ENCODE data around the gene SAMD4B.
"Not testable (repeated sequence)": the region's sequence is repeated elsewhere in the genome, so short reads cannot be mapped to it uniquely, and the experiment has no call there.

Gene SAMD4B

DNA sequence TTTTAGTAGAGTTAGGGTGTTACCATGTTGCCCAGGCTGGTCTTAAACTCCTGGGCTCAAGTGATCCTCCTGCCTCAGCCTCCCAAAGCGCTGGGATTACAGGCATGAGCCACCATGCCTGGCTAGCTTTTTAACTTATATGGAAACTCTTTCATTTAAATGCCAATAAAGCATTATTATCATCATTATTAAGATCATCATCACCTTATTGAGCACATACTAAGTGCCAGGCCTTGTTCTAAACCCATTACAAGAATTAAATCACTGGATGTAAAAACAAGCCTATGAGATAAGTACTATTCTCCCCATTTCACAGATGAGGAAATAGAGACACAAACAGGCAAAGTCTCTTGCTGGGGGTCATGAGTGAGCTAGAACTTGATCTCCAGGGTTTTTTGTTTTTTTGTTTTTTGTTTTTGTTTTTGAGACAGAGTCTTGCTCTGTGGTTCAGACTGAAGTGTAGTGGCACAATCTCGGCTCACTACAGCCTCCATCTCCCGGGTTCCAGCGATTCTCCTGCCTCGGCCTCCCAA lies 7.7 kb upstream of the SAMD4B start:
- no peak for DNase-seq
- ATAC-seq: no peak

DNA sequence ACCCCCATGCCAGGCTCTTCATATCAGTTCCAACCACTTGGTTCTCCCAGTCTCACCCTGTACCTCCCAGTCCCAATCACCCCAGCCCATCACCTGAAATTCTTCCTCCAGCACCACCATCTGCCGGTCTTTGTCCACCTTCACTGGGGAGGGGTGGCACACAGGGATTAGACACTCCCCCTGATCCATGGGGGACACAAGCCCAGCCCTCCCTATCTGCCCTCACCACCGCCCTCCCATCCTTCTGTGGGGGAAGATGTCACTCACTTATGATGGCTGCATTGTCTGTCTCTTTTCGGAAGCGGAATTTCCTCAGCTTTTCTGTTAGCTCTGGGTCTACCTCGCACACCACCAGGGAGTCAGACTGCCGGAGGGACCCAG lies 7.1 kb upstream of the SAMD4B start:
- ATAC-seq (peak; percentile 58), DNase-seq (peak; percentile 48)

DNA sequence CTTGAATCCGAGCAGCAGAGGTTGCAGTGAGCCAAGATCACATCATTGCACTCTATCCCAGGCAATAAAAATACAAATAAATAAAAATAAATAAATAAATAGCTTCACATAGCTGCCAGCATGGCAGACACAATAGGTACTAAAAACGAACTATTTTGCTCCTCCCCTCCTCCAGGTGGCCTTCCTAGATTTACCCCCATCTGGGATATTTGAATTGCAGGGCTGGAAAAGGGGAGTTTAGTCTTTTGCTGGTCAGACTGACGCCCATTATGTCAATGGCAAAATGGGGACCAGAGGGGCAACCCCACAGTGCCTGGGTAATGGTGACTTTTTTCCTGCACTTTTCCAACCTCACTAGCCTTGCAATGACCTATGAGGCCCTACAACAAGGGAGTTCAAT lies 5.7 kb upstream of the SAMD4B start:
- DNase-seq (no peak), ATAC-seq (no peak)

DNA sequence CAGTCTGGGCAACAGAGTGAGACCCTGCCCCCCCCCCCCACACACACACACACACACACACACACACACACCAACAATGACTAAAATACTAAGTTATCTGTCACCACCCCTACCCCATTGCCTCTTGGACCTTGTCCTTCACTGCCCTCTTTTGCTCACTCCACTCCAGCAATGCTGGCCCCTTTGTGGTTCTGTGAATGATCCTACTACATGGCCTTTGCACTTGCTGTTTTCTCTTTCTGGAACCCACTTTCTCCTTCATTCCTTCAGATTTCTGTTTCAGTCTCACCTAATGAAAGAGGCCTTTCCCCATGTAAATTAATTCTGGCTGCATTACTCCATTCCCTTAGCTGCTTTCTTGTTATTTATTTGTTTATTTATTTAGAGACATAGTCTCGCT lies 2.5 kb upstream of the SAMD4B start:
- DNase-seq (no peak), ATAC-seq (no peak)

DNA sequence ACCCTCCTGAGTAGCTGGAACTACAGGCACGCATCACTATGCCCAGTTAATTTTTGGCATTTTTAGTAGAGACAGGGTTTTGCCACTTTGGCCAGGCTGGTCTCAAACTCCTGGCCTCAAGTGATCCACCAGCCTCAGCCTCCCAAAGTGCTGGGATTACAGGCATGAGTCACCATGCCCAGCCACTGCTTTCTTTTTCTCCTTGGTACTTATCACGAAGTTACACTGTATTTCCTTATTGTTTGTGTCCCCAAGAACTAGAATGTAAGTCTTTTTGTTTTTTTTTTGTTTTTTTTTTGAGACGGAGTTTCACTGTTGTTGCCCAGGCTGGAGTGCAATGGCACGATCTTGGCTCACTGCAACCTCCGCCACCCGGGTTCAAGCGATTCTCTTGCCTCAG lies 2.1 kb upstream of the SAMD4B start:
- not testable (repeated sequence) for DNase-seq, ATAC-seq

DNA sequence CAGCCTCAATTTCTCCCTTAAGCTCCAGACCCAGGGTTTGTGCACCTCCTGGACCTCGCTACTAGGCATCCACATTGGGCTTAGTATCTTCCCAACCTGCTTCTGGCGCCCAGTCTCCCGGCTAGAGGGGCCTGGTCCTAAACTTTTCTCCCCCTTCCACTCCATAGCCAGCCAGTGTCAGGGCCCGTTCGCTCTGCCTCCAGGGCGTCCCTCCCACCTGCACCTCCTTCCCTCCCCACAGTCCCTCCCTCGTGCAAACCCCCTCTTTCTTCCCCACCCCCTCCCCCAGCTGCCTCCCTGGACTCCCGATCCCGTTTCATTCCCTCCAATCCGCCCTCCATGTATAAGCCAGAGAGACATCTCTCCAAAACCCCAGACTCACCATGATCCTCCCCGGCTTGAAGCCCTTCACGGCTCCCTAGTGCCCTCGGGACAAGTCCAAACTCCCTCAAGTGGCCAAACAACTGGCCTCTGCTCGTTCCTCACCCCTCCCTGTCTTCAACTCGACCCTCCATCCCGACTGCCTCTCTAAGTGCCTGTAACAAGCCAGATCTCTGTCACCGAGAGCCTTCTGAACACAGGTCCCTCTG lies 997 bp upstream of the SAMD4B start:
- DNase-seq (peak; percentile 27), ATAC-seq (peak; percentile 0)

DNA sequence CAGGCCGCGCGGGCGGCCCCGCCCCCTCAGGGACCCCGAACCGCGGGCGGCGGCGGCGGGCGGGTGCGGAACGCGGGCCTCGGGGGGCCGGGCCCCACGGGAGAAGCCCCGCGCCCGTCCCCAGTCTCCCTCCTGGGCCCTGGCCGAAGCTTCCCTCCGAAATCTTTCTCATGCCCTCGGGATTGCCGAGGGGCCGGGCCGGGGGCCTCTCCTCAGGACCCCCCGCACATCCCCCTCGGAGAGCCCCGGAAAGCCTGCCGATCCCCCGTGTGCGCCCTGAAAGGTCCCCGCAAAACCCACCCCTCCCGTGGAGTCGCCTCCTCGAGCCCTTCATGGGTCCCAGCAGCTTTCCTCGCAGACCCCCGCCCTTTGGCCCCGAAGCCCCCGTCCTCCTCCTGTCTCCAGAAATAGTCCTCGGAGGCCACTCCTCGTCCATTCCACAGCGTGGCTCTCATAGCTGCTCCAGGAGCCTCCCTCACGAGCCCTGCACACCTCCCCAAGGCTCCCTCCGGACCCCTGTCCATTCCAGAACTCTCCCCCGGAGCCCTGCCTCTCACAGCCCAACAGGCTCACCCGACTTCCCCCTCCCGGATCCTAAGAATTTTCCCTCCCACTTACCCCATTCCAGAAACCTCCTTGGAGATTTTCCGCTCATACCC lies 555 bp downstream of the SAMD4B start:
- DNase-seq (no peak), ATAC-seq (no peak)

DNA sequence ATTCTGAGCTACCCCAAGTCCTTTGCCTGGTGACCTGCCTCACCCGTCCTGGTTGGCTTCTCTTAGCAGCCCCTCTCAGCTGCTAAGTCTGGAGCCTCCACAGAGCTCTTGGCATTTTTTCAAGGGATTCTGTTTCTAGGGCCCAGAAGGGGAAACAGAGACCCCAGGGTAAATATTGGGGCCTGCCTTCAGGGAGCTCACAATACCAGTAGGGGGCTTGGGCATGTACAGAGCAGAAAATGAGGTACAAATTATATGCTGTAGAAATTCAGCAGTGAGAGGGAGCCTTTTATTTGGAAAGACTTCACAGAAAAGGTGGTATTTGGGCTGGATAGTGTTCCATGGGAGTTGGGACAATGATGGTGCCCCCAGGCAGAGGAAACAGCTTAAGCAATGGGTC lies 3.7 kb downstream of the SAMD4B start:
- ATAC-seq (no peak), DNase-seq (no peak)

DNA sequence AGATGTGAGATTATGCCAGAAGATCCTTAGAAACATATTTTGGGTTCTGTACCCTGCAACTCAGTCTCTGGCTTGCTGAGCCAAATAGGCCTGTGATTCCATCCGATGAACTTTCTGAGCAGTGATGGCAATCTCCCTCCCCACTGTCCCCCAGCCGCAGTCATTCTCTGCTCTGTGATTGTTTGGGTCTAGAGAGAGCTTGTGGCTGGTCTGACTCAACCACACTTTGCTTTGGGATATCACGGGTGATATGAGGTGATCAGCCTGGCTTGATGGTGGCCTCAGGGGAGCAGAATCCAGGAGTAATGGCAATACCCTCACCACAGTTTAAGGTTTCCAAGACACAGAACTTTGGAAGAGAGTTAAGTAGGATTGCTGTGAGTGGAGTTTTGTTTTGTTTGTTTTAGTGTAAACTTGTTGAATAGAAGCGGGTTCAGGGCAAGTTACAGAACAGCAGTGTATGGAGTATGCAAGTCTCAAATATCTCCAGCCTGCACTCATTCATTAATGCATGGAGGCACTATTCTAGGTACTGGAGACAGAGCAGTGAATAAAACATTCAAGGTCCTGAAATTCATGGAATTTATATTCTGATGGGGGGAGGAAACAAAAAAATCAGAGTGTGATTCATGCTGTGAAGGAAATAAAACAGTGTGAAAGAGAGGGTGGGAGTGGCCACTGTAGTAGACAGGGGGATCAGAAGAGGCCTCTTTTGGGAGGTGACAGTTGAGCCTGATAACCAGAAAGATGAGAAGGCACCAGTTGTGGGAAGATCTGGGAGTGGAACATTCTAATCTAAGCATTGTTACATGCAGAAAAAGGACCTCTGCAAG lies 5.3 kb downstream of the SAMD4B start:
- DNase-seq: no peak
- ATAC-seq: peak; percentile 17

DNA sequence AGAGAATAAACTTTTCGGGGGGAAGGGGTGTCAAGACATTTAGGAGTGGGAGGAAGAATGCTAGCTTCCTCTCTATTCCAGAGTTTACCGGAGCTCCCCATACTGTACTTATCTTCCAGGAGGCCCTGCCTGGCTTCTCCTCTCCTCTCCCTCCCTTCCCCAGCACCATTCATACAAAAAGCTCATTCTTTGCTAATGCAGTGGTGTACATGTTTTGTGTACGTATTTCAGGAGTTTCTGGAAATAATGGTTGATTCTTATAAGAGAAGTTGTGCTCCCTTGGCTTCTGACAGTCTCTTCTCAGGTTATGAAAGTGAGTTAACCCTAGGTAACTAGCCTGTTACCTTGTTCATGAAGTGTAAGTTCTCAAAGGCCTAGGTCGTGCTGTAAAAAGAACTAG lies 7.1 kb downstream of the SAMD4B start:
- ATAC-seq: no peak
- DNase-seq: no peak

DNA sequence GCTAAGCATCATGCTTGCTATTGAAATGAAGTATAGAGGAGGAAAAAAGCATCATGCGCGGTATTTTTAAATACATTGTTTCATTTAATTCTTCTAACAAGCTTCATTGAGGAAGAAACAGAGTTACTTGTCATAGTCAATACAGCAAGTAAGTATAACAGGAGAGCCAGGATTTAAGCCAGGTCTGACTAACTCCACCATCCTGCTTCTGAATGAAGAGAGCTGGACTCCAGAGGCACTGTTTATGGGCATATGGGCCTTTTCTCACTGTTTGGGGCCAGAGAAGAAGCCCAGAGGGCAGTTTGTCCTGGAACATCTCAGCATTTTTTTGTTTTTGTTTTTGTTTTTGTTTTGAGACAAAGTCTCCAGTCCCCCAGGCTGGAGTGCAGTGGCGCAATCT lies 7.9 kb downstream of the SAMD4B start:
- no peak for ATAC-seq
- DNase-seq: no peak

DNA sequence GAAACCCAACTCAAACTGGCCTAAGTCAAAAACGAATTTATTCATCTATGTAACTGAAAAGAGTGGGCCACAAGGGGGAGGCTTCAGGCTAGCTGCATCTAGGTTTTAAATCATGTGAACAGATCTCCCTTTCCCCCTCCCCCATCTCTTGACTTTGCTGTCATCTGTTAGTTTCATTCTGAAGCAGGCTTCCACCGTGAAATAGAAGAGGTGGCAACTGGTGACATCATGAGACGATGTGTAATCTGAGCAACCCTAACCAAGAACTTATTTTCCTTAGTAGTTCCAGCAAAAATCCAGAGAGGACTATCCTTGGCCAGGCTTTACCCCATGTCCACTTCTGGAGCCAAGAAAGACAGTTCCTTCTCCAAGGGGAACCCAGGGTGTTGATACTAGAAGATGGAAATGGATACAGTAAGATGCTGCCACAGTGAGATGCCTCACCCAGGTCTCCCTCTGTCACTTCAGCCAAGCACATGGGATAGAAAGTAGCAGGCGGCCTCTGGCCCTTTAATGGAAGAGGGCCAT lies 9.4 kb downstream of the SAMD4B start:
- ATAC-seq (peak; percentile 85), DNase-seq (peak; percentile 35)

DNA sequence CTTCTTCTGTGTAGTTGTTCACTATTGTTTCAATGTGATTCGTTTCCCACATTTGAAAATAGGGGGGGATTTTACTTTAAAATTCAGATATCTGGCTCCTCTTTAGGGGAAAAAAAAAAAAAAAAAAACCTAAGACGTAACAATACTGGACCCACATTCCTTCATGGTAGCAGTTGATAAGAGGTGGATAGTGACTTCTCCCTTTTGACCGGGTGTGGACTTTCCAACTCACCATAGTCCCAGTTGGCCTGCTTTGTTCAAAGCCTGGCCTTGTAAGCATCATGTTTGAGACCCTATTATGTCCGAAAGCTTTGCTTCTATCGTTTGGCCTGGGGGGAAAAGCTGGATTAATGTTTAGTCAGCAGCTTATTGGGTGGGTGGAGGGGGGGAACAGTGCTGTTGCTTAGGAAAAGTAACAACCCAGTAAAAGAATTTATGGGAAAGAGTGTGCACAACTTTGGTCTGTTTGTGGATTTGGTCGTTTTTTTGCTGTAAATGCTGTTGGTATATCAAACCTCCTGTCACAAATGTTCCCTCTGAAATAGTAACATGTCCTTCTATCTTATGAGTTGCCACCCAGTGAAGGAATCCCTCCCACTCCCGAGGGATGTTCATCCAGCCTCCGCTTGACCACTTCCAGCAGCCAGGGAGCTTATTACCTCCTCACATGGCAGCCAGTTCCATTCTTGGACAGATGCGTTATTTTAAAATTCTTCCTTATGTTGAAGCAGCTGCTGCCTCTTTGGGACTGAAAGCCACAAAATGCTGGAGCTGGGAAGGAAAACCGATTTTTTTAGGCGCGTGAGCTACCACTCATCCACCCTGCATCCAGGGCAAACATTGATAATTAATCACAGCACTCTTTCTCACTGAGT lies 10.4 kb downstream of the SAMD4B start:
- ATAC-seq (no peak), DNase-seq (no peak)

DNA sequence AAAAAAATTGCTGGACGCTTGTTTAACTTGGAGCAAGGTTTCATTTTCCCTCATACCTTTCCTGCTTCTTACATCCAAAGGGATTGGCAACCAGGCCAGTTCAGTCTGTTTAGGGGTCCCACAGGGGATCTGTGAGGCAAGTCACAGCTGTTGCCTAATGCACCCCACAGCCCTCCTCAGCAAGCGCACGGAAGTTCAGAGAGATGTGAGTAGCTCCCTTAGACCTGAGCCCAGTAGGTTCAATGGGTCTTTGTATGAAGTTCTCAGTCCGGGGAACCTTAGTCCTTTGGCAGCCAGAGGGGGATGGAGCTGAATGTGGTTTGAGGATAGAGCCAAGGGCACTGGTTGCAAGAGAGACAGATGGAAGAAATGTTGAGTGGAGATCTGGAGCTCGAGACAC lies 13.0 kb downstream of the SAMD4B start:
- ATAC-seq: no peak
- DNase-seq: no peak

DNA sequence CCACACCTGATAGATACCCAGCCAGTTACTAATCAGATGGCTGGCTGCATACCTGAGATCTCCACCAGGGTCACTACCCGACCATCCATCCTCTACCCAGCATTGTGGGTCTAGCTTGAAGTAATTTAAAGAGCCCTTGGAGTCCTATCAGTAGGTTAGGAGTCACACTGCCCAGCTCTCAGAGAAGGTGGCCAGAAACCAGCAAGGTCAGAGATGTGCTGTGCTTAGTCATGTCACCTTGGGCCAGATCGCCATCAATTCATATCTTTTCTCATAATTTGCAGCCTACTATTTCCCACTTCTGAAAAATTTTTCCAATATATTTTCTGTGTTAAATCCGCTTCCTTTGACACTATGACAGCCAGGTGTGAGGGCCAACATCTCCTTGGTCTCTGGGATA lies 13.9 kb downstream of the SAMD4B start:
- ATAC-seq (no peak), DNase-seq (no peak)

DNA sequence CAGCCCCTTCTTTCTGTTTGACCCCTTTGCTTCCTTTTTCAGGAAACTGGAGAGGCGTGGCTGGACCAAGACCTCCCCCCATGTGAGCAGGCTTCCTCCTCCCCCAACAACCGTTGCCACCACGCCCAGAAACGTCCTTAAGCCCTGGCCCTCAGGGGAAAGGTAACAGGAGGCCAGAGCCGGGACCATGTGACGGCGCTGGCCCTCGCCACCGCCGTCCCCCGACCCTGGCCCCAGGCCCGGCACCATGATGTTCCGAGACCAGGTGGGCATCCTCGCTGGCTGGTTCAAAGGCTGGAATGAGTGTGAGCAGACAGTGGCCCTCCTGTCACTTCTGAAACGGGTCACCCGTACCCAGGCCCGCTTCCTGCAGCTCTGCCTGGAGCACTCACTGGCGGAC lies 14.4 kb downstream of the SAMD4B start:
- DNase-seq: no peak
- no peak for ATAC-seq

DNA sequence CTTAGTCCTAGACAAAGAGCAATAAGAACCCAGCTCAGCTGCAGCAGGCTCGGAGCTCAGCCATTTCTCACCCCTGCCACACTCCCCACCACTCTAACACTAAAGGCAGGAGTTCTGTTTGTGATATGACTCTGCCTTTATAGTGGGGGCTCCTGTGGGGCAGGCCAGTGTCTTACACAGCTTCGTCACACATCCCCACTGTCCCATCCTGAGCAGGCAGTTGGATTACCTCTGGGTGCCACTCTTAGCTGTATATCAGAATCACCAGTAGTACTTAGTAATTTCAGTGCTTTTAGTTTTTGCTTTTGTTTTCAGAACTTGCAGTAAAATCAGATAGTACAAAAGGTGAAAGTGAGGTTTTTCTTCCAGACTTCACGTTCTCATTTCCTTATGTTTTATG lies 16.8 kb downstream of the SAMD4B start:
- no peak for ATAC-seq
- DNase-seq: no peak

DNA sequence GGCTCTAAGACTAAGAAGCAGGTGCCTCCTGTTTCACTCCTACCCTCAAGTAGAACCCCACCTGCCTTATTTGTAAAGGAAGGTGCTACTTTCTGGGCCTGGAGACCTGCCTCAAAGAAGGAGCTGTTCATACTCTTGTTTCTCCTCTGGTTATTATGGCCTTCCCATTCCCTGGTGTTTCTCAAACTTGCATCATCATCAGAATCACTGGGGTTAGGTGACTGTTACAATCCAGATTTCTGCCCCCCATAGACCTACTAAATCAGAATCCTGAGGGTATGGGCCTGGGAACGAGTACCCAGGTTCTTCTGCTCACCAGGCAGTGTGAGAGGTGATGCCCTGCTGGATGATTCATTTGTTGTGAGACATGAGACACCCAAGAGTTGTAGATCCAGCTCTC lies 18.4 kb downstream of the SAMD4B start:
- ATAC-seq (no peak), DNase-seq (no peak)

DNA sequence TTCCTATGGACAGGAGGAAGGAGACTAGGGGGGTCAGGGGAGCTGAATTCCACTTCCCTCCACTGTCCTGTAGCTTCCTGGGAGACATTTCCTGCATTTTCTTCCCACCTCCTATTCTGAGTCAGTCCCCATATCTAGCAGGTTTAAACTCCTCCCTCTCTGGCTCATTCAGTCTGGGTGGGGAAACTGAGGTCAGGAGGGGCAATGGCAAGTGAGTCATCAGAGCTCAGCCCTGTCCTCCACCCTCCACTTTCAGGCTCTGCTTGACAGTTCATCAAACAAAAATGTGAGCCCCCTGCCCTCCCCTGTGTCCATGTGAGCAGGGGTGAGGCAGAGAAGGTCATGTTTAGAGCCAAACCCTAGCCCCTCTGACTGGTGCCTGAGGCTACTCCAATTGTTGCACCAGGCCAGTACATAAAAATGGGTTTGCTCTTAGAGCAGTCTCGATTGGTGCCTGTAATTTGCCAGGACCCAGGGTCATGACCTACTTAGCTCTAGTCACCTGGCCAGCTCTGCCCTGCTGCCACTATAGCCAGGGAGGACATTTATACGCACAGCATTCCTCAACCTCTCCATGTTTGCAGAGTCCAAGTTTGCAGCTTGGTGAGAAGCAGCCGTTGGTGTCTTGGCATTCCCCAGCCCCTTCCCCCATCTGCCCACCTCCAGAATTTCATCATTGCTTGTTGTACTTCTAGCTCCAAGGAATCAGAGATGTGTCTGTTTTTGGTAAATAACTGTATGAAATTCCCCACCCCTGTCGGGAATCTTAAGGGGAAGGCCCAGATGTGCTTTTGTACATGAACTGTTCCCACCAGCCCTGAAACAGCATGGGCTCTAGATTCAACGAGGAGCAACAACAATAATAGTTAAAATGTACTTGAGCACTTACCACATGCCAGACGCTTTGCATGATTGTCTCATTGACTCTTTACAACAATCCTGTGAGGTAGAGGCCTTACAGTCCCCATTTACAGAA lies 20.7 kb downstream of the SAMD4B start:
- ATAC-seq (no peak), DNase-seq (no peak)

DNA sequence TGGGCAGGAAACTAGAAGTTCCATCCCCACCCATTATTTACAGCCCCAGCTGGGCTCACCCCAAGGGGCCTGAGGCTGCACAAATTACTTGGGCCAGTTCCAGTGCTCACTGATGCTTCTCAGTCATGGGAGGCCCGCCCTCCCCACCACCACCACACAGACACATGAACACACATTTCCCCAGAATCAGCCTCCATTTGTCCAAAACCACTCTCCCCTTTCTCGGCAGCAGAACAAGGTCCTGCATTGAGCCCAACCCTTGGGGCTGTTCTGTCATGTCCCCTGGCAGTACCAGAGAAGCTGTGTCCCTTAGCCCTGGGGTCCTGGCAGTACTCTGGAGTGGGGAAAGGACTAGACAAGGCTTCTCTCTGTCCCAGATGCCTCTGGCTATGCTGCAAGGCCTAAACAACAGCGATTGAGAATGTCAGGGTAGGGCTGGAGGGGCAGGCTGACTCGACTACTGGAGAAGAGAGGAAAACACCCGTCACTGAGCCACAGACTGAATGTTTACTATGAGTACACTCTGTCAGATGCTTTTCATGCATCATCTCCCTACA lies 21.8 kb downstream of the SAMD4B start:
- ATAC-seq (no peak), DNase-seq (no peak)

DNA sequence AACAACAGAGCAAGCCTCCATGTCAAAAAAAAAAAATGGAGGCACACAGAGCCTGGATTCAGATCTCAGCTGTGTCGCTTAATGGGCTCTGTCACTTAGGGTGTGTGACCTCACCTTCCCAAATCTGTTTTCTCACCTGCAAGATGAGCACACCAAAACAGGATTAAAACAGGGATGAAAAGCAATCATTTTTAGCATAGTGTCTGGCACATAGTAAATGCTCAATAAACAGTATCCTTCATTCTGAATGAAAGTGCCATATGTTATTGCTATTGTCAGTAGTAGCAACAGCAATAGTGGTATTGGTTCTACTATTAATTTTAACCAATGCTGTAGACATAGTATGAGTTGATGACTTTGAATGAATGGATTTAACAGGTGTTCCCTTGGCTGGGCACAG lies 23.3 kb downstream of the SAMD4B start:
- no peak for ATAC-seq
- no peak for DNase-seq

Measured in stimulated activated naive CD8-positive, alpha-beta T cell treated with anti-CD3 and anti-CD28 coated beads, Interleukin-15, Interleukin-2, amounts not matched to agents 100 U/mL and 50 U/mL, for 24 hours (primary cell).